NT2/D1 (cell line): ENCODE measurements around the gene SUMO3.

Experiments
- SUZ12 ChIP-seq: IDR thresholded peaks from 2 replicates; pipeline ENCODE4 v1.6.1; 2011; ENCODE audit not compliant: insufficient read length, insufficient read depth; ENCODE audit errors: extremely low read depth
- ZNF274 ChIP-seq: IDR thresholded peaks from 2 replicates; pipeline ENCODE4 v1.6.1; 2011; ENCODE audit warnings: mild to moderate bottlenecking, low read depth, low read length

DNA sequence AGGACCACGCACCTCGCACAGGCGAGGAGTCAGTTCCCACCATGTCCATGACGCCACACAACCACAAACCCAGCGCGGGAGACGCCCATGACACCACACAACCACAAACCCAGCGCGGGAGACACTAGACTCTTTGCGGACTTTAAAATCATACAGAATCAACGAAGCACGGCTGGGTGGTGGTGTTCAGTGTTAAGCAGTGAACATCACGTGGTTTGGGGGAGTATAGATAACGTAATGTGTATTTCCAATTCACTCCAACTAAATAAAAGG lies 36.5 kb upstream of the SUMO3 start:
- TF ChIP-seq ZNF274 = no peak
- TF ChIP-seq SUZ12 = no peak
